Measurements from ENCODE around the gene GTF3C2. TPM values are rescaled to one million over a fixed set of nuclear protein-coding genes. Genes with fewer than 3 reads are reported as not detected.

Gene GTF3C2
- total and polyA plus RNA-seq, 2 of the 13 experiments (the other 11 are each of a cell fraction or from before 2014, with no cell fraction given), result 77.5 to 130 TPM

GRCh38 chr2:27322301-27322765 is 34.2 kb downstream of the GTF3C2 start (continued):
- TF ChIP-seq TARDBP (CRISPR knock-in tag; IDR thresholded peaks at IDR 0.05), result 0 out of 2 replicates have a peak, but pooled peaks have one; percentile 12
- TF ChIP-seq ZNF281 (CRISPR knock-in tag; IDR thresholded peaks at IDR 0.05; ENCODE audit: borderline replicate concordance), result no peak
- TF ChIP-seq ZBTB43 (CRISPR knock-in tag; conservative IDR thresholded peaks at IDR 0.05), result no peak
- TF ChIP-seq SNAPC4 (CRISPR knock-in tag; IDR thresholded peaks at IDR 0.05), result no peak
- TF ChIP-seq RNF219 (CRISPR knock-in tag; IDR thresholded peaks at IDR 0.05), result no peak
- no peak for TF ChIP-seq TCF7 (IDR thresholded peaks at IDR 0.05; ENCODE audit: low read depth)
- TF ChIP-seq DPF2 (CRISPR knock-in tag; IDR thresholded peaks at IDR 0.05; ENCODE audit: borderline replicate concordance, low read depth), result no peak
- TF ChIP-seq RNF2 (conservative IDR thresholded peaks at IDR 0.05; ENCODE audit: low read depth), result no peak
- TF ChIP-seq ZNF501 (CRISPR knock-in tag; IDR thresholded peaks at IDR 0.05), result no peak
- no peak; the same call in 1 of the 2 replicates for TF ChIP-seq BORCS8-MEF2B (CRISPR knock-in tag; IDR thresholded peaks at IDR 0.05)
